ENCODE measurements around the gene SGK2.

The SGK2 gene

DNA sequence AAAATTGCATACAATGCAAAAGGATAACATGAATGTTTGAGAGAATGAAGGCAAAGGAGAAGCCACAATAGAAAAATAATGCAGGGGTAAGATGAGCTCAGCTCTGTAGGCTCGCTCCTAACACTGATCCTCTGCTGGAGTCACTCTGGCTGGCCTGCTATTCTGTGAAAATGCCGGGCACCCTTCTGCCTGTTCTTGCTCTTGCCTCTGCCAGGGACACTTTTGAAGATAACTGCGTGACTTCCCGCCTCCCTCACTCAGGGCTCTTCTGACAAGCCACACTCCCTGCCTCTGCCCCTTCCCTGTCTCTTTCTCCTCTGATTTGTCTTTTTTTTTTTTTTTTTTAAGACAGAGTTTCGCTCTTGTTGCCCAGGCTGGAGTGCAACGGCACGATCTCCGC, 72.8 kb downstream of the SGK2 start:
- DNase-seq: no peak

Data from activated CD4-positive, alpha-beta T cell treated with anti-CD3 and anti-CD28 coated beads, Interleukin-2, amount 50 U/mL, for 48 hours (primary cell).